ENCODE measurements around the gene FAM131C.

- TF ChIP-seq, protein P1, sequence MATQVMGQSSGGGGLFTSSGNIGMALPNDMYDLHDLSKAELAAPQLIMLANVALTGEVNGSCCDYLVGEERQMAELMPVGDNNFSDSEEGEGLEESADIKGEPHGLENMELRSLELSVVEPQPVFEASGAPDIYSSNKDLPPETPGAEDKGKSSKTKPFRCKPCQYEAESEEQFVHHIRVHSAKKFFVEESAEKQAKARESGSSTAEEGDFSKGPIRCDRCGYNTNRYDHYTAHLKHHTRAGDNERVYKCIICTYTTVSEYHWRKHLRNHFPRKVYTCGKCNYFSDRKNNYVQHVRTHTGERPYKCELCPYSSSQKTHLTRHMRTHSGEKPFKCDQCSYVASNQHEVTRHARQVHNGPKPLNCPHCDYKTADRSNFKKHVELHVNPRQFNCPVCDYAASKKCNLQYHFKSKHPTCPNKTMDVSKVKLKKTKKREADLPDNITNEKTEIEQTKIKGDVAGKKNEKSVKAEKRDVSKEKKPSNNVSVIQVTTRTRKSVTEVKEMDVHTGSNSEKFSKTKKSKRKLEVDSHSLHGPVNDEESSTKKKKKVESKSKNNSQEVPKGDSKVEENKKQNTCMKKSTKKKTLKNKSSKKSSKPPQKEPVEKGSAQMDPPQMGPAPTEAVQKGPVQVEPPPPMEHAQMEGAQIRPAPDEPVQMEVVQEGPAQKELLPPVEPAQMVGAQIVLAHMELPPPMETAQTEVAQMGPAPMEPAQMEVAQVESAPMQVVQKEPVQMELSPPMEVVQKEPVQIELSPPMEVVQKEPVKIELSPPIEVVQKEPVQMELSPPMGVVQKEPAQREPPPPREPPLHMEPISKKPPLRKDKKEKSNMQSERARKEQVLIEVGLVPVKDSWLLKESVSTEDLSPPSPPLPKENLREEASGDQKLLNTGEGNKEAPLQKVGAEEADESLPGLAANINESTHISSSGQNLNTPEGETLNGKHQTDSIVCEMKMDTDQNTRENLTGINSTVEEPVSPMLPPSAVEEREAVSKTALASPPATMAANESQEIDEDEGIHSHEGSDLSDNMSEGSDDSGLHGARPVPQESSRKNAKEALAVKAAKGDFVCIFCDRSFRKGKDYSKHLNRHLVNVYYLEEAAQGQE (IDR thresholded peaks at IDR 0.05; ENCODE audit: insufficient read depth in 1 of 2, low read depth in 2 of 2, low read length in 2 of 2): no peak
- TF ChIP-seq TAF1 (IDR thresholded peaks at IDR 0.05; ENCODE audit: borderline replicate concordance, insufficient read depth, low read length) (no peak), POLR2AphosphoS5 (IDR thresholded peaks at IDR 0.05; ENCODE audit: low read depth, low read length) (no peak), SIN3A (IDR thresholded peaks at IDR 0.05; ENCODE audit: borderline replicate concordance, insufficient read depth, low read length) (no peak)
Observed at GRCh38 chr1:16076031-16076864, 2.8 kb upstream of the FAM131C start.
